Ovary (tissue), 9 donors: Measurements from ENCODE around the gene GOLGA7B. TPM values are rescaled to one million over a fixed set of nuclear protein-coding genes. Genes with fewer than 3 reads are reported as not detected.

ENCODE experiments used
- DNase-seq, 5 donors: peaks; one replicate each; pipeline ENCODE4 v3.0.0-alpha.2; 2019 to 2020
- H3K27ac ChIP-seq, 2 donors: fragments of 200-600 bp; one replicate each; pipeline versions ENCODE4 v1.5.1 to v1.8.0; 2019 to 2022
- H3K27me3 ChIP-seq: fragments of 200-600 bp; one replicate; pipeline ENCODE4 v1.8.0; 2022
- H3K36me3 ChIP-seq: fragments of 200-600 bp; sonication (generic); one replicate; pipeline ENCODE4 v1.5.1; 2019
- H3K4me1 ChIP-seq: one replicate; pipeline ENCODE4 v1.8.1; 2013; ENCODE audit warnings: mild to moderate bottlenecking, moderate library complexity; ENCODE audit not compliant: insufficient read depth
- H3K4me3 ChIP-seq: fragments of 200-600 bp; sonication (generic); one replicate; pipeline ENCODE4 v1.5.1; 2017
- H3K9me3 ChIP-seq, 2 donors: fragments of 200-600 bp in 1 of 2; sonication (generic) in 1 of 2; one replicate each; pipeline versions ENCODE4 v1.5.1 to v1.8.1; 2013 to 2019; ENCODE audit warnings: mild to moderate bottlenecking in 1 of 2, moderate library complexity in 1 of 2
- EP300 ChIP-seq: sonication (generic); formaldehyde crosslinking; IDR thresholded peaks from one replicate; pipeline ENCODE4 v1.6.1; 2017; ENCODE audit warnings: antibody characterized with exemption
- POLR2A ChIP-seq: fragments of 450-650 bp; IDR thresholded peaks from one replicate; pipeline ENCODE4 v1.6.1; 2017; ENCODE audit warnings: antibody characterized with exemption, mild to moderate bottlenecking, moderate library complexity
- WGBS, 3 donors: extraction: QIAGEN DNeasy Blood & Tissue Kit in 1 of 3; methylation state at CpG; one replicate each; pipeline versions ENCODE4 v1.1.5 to v1.1.7; 2013 to 2017; 5-methylcytosine and 5-hydroxymethylcytosine counted together
- intact Hi-C, 4 donors: fragments of 100-400 bp; cut with DNase I; formaldehyde crosslinking; loops; one replicate each; pipeline versions ENCODE4 v1.11.0 to v1.15.1; 2022 to 2023
- polyA plus RNA-seq, 2 donors: library from polyadenylated mRNA; stranded (reverse); fragments of 200-250 nt in 1 of 2; fragments of 350-450 nt in 1 of 2; fragmentation: Illumina TruSeq in 1 of 2; extraction: RNeasy Lipid Tissue Mini Kit (QIAGEN cat#74804) in 1 of 2; gene quantifications; one replicate each; pipeline ENCODE4 v1.2.3, GENCODE V29; 2013 to 2014
- total RNA-seq, 7 donors: library from RNA; depleted of rRNA in 2 of 7; stranded (reverse); fragments of >200 nt in 2 of 7; fragmentation: NEBNext Ultra II Directional in 3 of 7; extraction: Animal tissue kit (Norgen Biotek cat#: 25700) in 3 of 7; gene quantifications; one replicate each; pipeline versions ENCODE4 v1.1.0 to v1.2.4, GENCODE V29; 2016 to 2023
- TF ChIP-seq, protein P1 (sequence below), 3 donors: fragments of 450-650 bp in 2 of 3; fragments of 200-600 bp in 1 of 3; IDR thresholded peaks; one replicate each; pipeline versions ENCODE4 v1.5.1 to v1.8.0; 2016 to 2022; ENCODE audit warnings: antibody characterized with exemption in 3 of 3, mild to moderate bottlenecking in 1 of 3
- donor health status: DM: no; HTN: no; CAD: no; lungs with moderate emphysema.
- donor health status: DM: no; HTN: no; CAD: no.
- donor health status: Bipolar disorder and iron deficiency.
- donor health status: DM: yes; HTN: yes; CAD: no.
- donor health status: DM: no; HTN: no; CAD: no.
- donor health status: DM: yes; HTN: yes; CAD: no.

The GOLGA7B gene
- total and polyA plus RNA-seq, 9 donors, result under 0.01 to 0.30 (median 0.05) TPM; not detected in 2

- H3K4me1 ChIP-seq, result no peaks in the 10 kb centered on the region
- TF ChIP-seq EP300, result no peak
- TF ChIP-seq POLR2A, result no peak
- TF ChIP-seq, protein P1, sequence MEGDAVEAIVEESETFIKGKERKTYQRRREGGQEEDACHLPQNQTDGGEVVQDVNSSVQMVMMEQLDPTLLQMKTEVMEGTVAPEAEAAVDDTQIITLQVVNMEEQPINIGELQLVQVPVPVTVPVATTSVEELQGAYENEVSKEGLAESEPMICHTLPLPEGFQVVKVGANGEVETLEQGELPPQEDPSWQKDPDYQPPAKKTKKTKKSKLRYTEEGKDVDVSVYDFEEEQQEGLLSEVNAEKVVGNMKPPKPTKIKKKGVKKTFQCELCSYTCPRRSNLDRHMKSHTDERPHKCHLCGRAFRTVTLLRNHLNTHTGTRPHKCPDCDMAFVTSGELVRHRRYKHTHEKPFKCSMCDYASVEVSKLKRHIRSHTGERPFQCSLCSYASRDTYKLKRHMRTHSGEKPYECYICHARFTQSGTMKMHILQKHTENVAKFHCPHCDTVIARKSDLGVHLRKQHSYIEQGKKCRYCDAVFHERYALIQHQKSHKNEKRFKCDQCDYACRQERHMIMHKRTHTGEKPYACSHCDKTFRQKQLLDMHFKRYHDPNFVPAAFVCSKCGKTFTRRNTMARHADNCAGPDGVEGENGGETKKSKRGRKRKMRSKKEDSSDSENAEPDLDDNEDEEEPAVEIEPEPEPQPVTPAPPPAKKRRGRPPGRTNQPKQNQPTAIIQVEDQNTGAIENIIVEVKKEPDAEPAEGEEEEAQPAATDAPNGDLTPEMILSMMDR (IDR thresholded peaks at IDR 0.05), result no peak
- no peaks in the 10 kb centered on the region for H3K27me3 ChIP-seq
- no peak overlapping the region for H3K27ac ChIP-seq
- WGBS, 3 donors, result 78 to 94% (median 86%) methylated on average over 1 of the region's 1 CpG
- no peaks in the 10 kb centered on the region for H3K9me3 ChIP-seq
- intact Hi-C loops, result no loop called here
- no peak overlapping the region for H3K4me3 ChIP-seq
- DNase-seq, result no peak
- H3K36me3 ChIP-seq, result no peaks in the 10 kb centered on the region
These were observed 8.4 kb downstream of the GOLGA7B start for GRCh38 chr10:97858001-97858439.

DNA sequence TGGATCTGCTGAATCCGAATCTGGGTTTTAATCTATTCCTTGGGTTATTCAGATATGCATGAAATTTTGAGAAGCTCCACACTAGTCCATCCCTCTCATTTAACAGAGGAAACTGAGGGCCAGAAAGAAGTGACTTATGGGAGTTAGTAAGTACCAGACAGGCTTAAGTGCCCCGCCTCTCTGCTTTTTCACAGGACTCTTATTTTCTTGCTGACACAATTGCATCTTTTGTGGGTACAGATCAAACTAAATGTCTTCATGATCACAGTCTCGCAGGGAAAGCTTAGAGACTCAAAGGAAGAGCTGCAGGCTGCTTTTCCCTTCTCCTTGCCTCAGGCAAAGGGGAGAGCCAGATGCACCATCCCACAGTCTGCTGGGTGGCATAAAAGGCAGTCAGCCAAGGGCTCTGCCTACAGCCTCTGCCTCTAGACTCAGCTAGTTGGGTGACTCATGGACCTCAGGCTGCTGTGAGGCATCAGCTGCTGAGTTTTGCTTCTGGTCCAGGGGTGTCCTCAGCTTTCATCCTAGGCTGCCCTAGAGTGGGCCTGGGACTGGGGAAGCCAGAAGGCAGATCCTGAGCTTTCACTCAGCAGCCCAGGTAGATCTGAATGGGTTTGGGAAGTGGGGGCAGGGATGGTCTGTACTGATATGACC is 11.6 kb downstream of the GOLGA7B start:
- no peaks in the 10 kb centered on the region for H3K27me3 ChIP-seq
- H3K27ac ChIP-seq, result no peak overlapping the region
- no peaks in the 10 kb centered on the region for H3K4me1 ChIP-seq

GRCh38 chr10:97861924-97862323 is 12.3 kb downstream of the GOLGA7B start:
- Histone ChIP-seq H3K4me3 (no peak overlapping the region), H3K27me3 (no peaks in the 10 kb centered on the region), H3K27ac (no peak overlapping the region), H3K4me1 (no peaks in the 10 kb centered on the region), H3K9me3 (no peaks in the 10 kb centered on the region), H3K36me3 (no peaks in the 10 kb centered on the region)
- 1 to 5% (median 3%) methylated on average over 1 of the region's 1 CpG for WGBS, 3 donors
- no peak for DNase-seq
- no peak for TF ChIP-seq POLR2A
- TF ChIP-seq, protein P1 (IDR thresholded peaks at IDR 0.05), result no peak
- TF ChIP-seq EP300, result no peak
- intact Hi-C loops, result no loop called here

More for the DNA sequence above, 11.6 kb downstream of the GOLGA7B start:
- no peak for TF ChIP-seq POLR2A
- TF ChIP-seq, protein P1 (IDR thresholded peaks at IDR 0.05), result no peak
- TF ChIP-seq EP300, result no peak
- Histone ChIP-seq H3K36me3 (no peaks in the 10 kb centered on the region), H3K9me3 (no peaks in the 10 kb centered on the region), H3K4me3 (no peak overlapping the region)
- intact Hi-C loops, result no loop called here
- no peak for DNase-seq
- WGBS, 3 donors, result 55 to 58% (median 57%) methylated on average over 3 of the region's 3 CpGs

DNA sequence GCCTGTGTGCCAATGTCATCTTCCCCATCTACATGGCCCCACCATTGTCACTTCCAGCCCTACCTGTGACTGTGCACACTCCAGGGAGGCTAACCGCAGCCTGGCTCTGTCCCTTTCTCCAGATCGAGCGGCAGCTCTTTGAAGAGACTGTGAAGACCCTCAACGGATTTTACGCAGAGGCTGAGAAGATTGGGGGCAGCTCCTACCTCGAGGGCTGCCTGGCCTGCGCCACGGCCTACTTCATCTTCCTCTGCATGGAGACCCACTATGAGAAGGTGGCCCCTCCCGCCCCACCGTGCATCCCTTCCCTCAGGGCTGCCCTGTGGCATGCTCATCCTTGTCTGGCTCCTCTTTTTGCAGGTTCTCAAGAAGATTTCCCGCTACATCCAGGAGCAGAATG is 14.2 kb downstream of the GOLGA7B start:
- H3K4me3 ChIP-seq, result no peak overlapping the region
- TF ChIP-seq EP300 (no peak), POLR2A (no peak)
- TF ChIP-seq, protein P1 (IDR thresholded peaks at IDR 0.05), result no peak
- intact Hi-C loops, result no loop called here
- H3K27me3 ChIP-seq, result no peaks in the 10 kb centered on the region
- H3K4me1 ChIP-seq, result no peaks in the 10 kb centered on the region
- no peak for DNase-seq
- H3K27ac ChIP-seq, result no peak overlapping the region
- no peaks in the 10 kb centered on the region for H3K36me3 ChIP-seq
- WGBS, 3 donors, result 82 to 90% (median 85%) methylated on average over 11 of the region's 11 CpGs
- no peaks in the 10 kb centered on the region for H3K9me3 ChIP-seq
